SU-DHL-6 (cell line): Measurements from ENCODE around the gene MEGF10.

Source experiments
- EZH2phosphoT487 ChIP-seq: fragments of 200-600 bp; sonication (generic), shearing (Covaris generic); conservative IDR thresholded peaks from 2 replicates; pipeline ENCODE4 v1.6.1; 2018; ENCODE audit warnings: mild to moderate bottlenecking, antibody characterized with exemption, low read length, moderate library complexity, mixed read lengths
- TF ChIP-seq, protein P1 (sequence below): fragments of 200-600 bp; sonication (generic); IDR thresholded peaks from one replicate; pipeline ENCODE4 v1.5.1; 2017; ENCODE audit warnings: antibody characterized with exemption, mild to moderate bottlenecking, low read length, moderate library complexity; ENCODE audit not compliant: insufficient read depth, poor library complexity, severe bottlenecking

DNA sequence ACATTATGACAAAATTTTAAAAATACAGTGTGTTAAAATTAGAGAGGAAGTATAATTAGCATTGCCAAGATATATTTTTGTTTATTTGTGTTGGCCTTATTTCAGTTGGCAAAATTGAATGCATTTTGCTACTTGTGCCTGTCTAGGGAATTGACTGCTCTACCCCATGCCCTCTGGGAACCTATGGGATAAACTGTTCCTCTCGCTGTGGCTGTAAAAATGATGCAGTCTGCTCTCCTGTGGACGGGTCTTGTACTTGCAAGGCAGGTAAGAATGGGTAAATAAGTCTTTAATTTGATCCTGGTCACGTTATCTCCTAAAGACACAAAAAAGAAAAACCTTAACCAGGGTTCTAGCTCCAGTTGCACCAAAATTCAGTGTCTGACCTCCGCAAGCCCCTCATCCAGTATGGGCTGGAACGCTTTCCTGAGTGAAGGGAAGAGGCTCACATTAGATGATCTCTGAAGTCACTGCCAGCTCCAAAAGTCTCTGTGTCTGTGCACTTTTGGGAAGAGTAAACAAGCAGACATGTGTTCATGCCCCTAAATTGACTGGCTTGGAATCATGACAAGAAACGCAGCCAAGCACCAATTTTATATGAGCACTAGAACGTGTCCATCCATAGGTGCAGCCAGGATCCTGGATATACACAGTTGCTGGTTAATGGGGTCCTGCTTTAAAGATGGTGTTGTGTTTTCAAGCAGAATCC lies 128.5 kb downstream of the MEGF10 start:
- TF ChIP-seq, protein P1, sequence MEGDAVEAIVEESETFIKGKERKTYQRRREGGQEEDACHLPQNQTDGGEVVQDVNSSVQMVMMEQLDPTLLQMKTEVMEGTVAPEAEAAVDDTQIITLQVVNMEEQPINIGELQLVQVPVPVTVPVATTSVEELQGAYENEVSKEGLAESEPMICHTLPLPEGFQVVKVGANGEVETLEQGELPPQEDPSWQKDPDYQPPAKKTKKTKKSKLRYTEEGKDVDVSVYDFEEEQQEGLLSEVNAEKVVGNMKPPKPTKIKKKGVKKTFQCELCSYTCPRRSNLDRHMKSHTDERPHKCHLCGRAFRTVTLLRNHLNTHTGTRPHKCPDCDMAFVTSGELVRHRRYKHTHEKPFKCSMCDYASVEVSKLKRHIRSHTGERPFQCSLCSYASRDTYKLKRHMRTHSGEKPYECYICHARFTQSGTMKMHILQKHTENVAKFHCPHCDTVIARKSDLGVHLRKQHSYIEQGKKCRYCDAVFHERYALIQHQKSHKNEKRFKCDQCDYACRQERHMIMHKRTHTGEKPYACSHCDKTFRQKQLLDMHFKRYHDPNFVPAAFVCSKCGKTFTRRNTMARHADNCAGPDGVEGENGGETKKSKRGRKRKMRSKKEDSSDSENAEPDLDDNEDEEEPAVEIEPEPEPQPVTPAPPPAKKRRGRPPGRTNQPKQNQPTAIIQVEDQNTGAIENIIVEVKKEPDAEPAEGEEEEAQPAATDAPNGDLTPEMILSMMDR, result no peak
- no peak for TF ChIP-seq EZH2phosphoT487
